Ramos (cell line): ENCODE results near the gene PLEKHG3.

Experiments
- in situ Hi-C: fragments of 300-500 bp; cut with MboI; formaldehyde crosslinking; loops from one replicate; pipeline ENCODE4 v1.14.3; 2022; ENCODE audit warnings: low sequenced_read_pairs; ENCODE audit not compliant: unreplicated experiment

PLEKHG3 gene

DNA sequence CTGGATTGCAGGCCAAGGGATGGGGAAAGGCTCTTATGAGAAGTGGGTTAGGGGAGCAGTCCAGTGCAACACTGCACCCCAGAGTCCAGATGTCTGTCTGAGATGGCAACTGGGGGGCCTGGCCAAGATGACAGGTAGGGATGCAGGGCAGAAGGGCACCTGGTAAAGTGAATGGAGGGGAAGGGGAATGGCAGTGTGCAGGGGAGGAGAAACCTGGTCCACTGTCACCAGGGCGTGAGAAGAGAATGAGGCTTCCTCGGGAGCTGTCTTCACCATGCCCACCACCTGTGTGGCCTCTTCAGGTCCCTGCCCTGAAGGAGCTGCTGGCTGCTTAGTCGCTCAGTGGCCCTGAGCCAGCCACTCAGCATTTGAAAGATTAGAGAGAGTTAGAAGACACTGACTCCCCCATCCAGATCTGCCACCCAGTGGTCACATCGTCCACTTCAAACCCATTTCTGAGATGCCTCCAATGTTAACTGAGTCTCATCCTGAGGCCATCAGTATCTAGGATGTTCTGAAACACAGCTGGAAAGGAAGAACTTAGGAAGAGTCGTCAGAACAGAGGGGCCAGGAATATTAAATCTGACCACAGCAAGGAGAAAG is 57.3 kb downstream of the PLEKHG3 start:
- in situ Hi-C loops = loop anchor here (10.0 kb wide), 1 partner anchor 417 kb away; no protein-coding TSS in a partner anchor

DNA sequence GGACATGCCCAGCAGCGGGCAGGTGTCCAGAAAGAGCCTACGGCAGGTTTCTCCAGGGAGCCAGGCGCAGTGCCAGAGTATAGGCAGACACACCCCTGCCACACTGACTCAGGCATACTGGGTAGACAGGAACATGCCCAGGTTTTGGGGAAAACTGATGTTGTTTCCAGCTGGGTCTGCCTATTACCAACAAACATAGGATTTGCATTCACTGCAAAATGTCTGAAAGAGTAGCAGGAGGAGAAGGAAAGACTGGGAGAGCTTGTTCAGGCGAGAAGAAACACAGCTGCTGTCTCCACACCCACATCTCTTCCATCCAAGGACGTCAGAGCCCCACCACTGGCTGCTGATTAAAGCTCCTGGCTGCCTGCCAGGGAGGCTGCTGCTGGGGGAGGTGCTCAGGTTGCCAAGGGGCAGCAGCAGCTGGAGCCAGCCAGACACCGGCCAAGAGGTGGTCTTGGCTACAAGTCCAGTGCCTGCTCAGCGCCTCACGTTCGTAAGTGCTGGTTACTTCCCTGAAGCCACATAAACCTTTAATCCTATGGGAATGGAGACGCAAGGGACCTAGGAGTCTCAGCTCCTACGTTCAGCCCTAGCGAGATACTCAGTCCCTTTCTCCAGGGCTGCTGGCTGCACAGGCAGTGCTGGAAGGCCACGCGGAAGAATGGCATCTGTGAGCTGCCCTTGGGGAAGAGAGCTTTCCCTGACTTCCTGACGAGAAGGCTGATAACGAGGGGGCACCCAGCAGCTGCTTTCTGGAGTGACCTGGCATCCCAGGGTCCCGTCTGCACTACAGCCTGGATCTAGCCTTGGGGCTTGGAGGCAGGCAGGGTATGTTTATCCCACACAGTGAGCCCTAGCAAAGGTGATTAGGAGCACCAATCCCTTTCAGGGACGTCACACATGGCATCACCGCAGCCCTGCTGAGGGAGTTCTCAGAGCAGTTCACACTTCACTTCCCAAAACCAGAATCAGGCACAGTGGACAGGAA is 58.1 kb downstream of the PLEKHG3 start:
- in situ Hi-C loops = loop anchor here (10.0 kb wide), 1 partner anchor 418 kb away; no protein-coding TSS in a partner anchor

DNA sequence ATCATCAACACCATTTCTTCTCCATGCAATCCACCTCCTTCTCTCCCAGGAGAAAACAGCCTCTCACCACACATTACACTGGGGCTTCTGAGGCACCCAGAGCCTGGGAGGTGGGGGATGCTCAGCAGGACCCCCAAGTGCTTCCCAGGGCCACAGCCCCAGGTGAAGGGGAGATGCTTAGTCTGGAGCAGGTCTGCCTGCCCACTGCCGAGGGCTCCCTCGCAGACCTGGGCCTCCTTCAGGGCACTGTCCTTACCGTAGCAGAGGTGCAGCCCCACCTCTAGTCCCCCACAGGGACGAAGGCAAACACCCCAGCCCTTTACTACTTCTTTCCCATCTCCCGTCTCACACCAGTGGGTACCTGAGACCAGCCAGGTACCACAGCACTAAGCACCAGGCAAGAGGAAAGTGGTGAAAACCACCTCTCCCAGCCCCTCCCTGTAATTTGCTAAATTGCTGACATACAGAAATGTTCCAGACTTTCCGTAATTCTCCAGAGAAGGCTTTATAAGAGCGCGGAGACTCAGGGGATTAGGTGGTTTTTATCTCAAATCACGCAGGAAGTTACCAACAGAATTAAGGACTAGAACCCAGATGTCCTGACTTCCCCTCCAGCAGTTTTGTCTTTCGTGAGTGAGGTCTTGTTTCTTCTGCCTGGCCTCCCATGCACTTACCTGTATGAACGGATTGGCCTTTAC is 59.0 kb downstream of the PLEKHG3 start:
- in situ Hi-C loops = loop anchor here (10.0 kb wide), 1 partner anchor 418 kb away; no protein-coding TSS in a partner anchor

DNA sequence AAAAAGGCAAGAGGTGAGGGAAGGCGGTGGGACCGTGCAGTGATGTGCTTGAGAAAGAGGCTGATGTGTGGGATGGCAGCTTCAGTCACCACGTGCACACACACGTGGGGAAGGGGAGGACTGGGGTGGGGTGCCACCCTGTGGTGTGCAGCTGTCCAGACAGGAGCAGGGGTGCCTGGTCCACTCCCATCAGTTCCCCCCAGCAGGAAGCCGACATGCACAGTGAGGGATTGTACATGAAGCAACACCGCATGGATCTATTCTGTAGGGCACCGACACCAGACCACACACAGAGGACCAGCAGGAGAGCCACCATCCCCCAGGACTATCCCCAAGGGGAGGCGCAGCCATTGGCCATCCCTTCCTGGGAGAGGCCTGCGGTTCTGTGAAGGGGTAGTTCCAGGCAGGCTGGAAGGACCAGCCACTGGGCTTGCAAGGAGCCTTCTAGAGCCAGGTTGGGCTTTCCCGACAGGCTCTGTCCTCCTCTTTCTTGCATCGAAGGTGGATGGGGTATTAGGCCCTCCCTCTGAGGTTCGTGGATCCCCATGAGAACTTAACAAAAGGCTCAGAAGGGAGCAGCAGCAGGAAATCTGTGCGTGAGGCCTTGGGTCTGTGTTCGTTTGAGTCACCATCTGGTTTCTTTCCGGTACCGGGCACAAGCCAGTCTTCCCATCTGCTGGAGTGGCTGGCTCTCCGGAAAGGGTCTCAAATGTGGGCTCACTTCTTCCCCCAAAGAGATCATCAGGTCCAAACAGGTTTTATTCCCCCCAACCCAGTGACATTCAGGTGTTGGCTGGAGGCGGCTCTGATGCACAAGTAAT is 59.8 kb downstream of the PLEKHG3 start:
- in situ Hi-C loops = loop anchor here (10.0 kb wide), 1 partner anchor 419 kb away; no protein-coding TSS in a partner anchor

DNA sequence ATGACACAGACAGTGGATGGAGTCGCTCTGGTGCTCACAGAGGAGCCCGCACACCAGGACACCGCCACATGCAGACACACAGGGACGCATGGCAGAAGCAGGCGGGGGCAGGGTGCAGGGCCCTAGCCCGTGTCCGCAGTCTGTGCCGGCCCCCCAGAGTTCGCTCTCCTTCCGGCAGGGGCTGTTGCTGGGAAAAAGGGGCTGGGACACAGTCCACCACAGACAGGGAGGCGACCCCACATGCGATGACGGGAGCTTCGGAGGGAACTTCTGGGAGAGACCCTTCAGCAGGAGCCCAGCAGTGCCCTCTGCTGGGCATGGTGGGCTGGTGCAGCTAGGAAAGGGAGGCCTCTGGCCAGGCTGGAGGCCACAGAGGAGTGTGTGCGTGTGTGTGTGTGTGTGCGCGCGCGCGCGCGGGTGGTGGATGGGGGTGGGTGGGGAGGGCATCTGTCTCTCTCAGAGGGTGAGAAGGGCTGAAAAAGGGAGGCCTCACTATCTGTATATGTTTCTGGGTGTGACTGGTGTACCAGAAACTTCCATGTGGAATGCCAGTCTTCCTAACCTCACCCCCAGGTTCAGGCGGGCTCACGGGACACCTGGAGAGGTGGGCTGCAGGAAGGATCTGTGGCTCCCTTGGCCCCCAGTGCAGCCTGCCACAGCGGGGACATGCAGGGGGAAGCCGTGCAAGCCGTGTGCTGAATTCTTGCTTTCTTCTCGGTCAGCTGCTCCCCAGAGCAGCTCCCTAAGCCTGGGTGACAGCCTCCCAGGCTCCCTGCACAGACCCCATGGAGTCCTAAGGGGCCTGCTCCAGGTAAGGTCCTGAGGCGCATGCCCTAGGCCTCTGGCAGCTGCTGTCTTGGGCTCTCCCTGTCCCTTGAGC is 60.7 kb downstream of the PLEKHG3 start:
- in situ Hi-C loops = loop anchor here (10.0 kb wide), 1 partner anchor 420 kb away; no protein-coding TSS in a partner anchor

DNA sequence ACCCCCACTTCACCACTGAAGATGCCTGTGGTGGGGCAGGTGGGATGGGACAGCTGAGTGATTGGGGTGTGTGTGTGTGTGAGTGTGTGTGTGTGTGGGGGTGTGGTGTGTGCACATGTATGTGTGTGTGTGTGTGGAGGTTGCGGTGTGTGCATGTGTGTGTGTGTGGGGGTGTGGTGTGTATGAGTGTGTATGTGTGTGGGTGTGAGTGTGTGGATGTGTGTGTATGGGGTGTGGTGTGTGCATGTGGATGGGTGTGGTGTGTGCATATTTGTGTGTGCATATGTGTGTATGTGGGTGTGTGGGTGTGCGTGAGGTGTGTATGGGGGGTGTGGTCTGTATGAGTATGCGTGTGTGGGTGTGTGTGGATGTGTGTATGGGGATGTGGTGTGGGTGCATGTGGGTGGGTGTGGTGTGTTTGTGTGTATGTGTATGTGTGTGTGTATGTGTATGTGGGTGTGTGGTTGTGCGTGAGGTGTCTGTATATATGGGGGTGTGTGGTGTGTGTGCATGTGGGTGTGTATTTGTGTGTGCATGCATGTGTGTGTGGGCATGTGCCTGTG is 61.6 kb downstream of the PLEKHG3 start:
- in situ Hi-C loops = loop anchor here (10.0 kb wide), 1 partner anchor 421 kb away; no protein-coding TSS in a partner anchor

DNA sequence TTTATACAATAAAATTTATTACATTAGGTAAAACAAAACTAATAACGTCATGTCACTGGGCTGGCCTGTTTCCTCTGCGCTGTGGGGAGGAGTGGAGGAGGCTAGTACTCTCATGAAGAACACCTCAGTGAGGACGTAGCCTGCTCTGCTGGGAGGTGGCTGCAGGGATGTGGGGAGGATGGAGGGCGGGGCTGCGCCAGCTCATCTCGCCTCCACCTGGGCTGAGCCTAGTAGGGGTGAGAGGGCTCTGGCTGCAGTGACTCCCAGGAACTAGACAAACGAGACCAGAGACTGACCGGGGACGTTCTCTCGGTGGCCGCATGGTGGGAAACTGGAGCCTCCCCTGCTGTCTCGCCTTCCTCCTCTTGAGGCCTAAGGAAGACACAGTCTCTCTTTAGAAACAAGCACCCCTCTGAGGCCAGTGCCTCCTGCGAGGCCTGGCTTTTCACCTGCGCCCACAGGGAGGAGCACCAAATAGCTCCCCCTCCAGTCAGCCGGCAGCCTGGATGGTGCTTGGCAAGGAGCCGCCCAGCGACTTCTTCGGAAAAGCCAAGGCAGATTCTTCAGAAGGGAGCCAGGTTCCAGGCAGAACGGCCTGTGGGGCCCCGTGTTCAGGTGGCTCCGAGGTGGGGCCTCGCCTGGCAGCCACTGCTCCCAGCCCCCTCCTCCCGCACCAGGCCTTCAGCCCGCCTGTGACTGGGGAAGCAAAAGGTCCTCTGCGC is 62.4 kb downstream of the PLEKHG3 start:
- in situ Hi-C loops = loop anchor here (10.0 kb wide), 1 partner anchor 422 kb away; no protein-coding TSS in a partner anchor

DNA sequence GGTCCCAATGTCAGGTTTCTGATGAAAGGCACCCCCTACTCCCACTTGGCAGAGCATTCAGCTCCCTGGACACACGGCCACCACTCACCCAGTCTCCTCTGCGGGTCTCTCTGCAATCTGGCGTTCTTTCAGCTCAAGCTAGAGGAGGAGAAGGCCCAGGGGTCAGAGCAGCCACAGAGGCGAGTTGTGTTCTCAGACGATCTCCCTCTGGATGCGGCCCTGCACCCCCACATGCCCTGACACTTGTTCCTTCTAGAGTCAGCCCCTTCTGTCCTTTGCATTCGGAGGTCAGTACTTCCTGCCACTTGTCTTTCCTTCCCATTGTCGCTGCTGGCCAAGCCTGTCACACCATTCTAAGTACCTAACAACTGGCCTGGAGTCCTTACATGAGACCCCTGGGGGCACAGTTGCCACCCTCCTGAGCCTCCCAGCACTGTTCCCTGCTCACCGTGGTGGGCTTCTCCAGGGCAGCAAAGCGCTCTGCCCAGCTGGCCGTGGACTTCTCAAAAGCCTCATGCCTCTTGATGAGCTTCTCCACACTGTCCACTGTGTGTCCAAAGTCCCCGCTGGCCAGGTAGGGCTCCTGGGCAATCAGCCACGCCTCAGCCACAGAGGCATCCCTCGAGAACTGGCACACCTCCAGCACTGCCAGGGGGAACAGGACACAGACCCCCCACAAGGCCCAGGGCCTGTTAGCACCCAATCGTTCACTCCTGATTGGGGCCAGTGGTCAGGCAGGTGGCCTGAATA is 63.2 kb downstream of the PLEKHG3 start:
- in situ Hi-C loops = loop anchor here (10.0 kb wide), 1 partner anchor 423 kb away; no protein-coding TSS in a partner anchor

DNA sequence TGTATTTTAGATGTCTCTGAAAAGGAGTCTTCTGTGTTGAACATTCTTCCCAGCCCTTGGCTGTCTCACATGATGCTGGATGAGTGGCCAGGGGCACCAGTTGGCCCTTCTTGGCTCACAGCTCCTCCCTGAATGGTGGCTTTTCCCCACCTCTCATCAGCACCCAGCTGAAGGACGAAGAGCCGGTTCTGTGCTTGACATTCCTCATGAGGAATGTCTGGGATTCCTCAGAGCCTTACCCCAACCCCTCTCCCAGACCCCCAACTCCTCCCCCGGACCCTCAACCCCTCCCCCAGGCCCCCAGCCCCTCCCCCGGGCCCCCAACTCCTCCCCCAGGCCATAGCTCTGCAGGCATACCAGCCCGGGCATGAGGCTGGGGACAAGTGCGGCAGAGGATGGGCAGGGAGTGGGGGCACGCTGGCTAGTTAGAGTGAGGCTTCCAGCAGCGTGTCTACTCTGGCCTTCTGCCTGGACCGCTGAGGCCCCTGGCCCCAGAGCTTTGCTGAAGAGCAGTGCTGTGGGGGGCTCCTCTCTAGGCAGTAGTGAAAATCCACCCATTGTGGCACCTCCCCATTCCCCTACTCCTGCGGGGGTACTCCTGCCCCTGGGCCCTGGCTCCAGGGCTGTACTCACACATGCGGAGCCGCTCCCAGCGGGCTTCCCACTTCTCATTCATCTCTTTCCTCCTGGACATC is 64.3 kb downstream of the PLEKHG3 start:
- in situ Hi-C loops = loop anchor here (10.0 kb wide), 1 partner anchor 424 kb away; no protein-coding TSS in a partner anchor

DNA sequence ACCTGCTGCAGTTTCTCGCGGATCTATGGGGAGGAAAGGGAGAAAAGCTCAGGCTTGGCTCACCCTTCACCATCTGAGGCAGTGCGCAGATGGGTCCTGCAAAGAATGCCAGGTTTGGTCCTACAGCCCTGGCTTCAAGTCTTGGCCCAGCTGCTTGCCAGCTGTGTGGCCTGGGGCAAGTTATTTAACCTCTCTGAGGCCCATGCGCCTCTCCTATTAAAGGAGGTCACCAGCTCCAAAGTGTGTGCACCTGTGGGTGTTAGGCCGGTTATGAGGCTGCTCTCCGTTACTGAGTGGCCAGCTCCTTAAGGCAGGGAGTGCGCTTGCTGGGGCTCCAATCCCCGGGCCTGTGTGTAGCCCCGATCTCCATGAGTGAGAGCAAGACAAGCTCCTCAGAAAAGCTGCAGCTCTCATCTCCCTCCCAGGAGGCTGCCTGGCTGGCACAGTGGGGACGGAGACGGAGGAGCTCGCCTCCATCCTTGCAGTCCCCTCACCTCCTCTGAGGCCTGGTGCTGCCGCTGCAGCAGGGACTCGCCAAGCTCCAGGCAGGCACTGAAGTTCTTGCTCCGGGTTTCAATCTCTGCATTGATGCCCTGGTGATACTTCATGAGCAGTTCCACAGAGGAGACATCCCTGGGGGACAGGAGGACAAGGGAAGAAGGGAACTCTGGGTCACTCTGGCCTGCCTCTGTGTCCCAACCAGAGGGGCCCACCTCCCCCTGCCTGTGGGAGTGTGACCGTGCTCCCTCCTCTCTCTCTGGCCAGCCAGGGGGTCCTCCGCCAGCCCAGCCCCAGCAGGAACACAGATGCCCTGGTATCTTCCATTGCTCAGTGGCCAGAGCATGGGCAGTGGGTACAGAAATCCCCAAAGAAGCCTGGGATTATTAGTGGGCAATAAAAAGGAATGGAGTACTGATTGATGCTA is 65.1 kb downstream of the PLEKHG3 start:
- in situ Hi-C loops = loop anchor here (10.0 kb wide), 1 partner anchor 425 kb away; no protein-coding TSS in a partner anchor

DNA sequence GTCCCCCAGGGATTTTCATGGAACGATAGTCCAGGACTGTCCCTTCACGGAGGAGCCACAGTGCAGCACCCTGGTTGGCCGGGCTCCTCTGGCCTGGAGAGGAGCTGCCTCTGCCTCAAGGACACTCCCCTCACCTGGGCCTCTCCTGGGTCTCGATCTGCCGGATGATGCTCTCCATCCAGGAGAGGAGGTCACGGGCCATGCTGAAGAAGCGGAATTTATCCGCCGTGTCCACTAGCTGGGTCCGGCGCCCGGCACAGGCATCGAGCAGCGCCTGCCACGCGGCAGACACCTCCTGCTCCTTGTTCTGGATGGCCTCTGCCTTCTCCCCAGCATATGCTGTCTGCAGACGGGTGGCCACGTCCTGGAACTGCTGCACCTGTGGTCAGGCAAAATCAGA is 66.5 kb downstream of the PLEKHG3 start:
- in situ Hi-C loops = no loop called here

DNA sequence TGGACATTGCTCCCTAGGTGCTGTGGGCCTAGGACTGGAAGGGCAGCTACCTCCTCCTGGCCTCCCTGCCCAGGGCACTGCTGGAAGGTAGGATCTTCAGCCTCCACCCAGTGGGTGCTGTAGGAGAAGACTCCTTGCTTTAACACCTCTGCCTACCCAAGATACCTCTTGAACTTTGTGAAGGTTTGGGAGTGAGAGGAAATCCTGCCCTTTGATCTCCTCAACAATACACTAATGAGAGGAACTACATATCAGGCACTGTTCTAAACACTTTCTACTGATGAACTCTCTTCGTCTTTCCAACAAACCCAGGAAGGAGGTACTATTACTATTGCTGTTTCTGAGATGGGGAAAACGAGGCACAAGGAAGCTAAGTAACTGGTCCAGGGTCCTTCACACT is 66.9 kb downstream of the PLEKHG3 start:
- in situ Hi-C loops = no loop called here

DNA sequence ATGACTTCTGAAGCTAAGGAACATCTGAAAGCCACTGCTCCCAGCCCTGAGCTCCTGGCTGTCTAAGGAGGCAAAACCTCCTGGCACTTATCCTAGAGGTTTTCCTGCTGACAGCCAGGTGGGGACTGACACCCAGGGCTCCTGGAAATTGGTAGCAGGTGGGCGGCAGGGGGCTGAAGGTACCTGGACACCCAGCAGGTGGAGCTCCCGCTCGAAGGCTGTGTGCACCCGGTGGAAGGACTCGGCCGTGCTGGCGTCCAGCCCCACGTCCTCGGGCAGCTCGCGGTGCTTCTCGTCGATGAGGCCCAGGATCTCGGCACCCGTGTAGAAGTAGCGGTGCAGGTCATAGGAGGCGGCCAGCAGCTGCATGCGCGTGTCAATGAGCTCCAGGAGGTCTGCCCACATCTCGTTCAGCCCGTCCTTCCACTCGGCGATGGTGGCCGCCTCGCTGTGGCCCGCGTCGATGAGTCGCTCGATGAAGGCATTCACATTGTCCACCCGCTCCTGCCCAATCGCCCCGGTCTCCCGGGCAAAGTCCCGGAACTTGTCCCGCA is 68.2 kb downstream of the PLEKHG3 start:
- in situ Hi-C loops = no loop called here

DNA sequence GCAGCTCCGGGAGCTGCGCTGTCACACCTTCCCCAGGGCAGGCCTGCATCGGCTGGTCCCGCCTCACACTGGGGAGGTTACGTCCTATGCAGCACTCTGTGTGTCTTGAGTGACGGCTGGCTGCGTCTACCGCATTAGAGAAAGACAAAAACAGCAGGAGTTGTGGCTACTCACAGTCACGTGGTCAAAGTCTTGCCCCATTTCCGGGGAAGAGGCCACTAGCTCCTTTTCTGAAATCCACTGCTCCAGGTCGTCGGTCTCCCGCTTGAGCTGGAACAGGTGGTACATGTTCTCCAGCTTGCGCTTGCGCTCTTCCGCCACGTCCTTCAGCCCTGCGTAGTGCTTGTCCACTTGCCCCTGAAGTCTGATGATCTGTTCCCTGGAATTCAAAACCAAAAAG is 68.8 kb downstream of the PLEKHG3 start:
- in situ Hi-C loops = no loop called here

DNA sequence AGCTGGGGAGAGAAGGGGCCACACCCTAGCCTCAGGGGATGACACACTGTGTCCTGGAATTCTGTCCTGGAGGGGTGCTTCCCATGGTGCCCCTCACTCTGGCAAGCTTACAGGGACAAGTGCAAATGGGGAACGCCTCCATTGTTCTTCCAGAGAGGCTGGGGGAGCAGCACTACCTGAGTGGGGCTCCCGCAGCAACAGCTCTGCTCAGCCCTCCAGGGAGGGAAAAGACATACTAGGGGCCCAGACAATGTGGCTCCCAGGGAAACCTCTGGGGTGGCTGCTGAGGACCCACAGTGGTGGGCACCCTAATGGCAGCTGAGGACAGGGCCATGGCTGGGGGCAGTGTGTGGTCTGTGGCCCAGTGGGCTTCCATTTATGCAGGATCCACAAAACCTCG is 69.4 kb downstream of the PLEKHG3 start:
- in situ Hi-C loops = no loop called here
